Endometrial microvascular endothelial cells (primary cell): ENCODE measurements around the gene MAP4K3. TPM values are rescaled to one million over a fixed set of nuclear protein-coding genes. Genes with fewer than 3 reads are reported as not detected.

Experiments used
- in situ Hi-C: cut with HindIII; loops from 2 replicates; pipeline ENCODE4 v1.10.0; 2017; ENCODE audit warnings: low sequenced_read_pairs, low pct_unique_long_range_greater_than_20kb; ENCODE audit errors: inconsistent ontology term
- total RNA-seq: library from RNA; depleted of rRNA; stranded (reverse); fragments of >200 nt; gene quantifications from one replicate; pipeline ENCODE4 v1.2.3, GENCODE V29; 2015; ENCODE audit errors: inconsistent ontology term

MAP4K3 gene
- total RNA-seq, 1 donor from 2014 or later: 12.4 TPM

DNA sequence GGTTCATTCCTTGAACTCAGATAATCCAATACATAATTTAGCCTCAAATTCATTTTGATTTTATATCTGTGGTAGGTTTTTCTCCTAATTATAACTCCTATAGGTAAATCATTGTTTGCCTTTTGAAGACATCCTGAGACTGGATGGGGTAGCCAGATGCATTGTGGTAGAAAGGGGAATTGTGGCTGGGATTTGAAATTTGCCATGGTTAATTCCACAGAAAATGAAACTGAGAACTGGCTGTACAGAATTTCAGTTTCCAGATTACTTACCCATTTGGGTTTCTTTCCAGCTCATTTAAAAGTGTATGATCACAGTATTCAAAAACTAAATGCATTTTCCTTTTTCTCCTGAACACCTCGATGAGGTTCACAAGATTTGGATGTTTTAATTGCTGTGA lies 211.5 kb downstream of the MAP4K3 start:
- in situ Hi-C loops: no loop called here

DNA sequence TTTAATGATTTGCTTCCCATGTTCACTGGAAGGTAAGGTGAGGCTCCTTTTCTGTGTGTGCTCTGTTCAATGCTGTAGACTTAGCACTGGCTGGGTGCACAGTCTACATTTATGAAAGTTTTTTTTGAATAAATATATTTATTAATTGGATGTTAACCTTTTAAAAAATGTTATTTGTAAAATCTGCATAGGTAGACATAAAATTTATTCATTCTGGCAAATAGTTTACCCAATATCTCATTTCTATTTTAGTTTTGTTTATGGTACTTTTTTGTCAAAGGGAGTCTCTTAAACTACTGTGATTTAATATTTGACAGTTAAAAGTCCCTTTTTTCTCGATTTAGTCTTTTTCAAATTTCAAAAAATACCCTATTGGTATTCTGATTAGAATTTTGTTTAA lies 213.2 kb downstream of the MAP4K3 start:
- in situ Hi-C loops: loop anchor here (25.0 kb wide), 1 partner anchor 287 kb away; no protein-coding TSS in a partner anchor

DNA sequence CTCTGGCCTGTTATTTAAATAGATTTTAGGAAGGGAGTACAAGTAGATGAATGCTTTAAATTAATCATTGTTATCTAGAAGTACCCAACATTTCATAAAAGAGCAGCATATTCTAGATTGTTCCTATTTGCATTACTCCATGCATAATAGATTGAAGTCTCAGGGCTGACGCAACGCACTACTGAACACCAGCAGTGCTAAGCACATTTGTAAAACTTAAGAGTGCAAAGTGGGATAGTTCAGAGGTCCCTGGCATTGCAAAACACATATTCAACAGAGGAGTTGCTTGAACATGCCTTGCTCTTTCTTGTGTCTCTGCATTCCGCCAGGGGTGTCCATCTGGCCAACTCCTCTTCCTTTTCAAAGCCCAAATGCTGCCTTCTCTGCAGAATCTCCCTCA lies 215.6 kb downstream of the MAP4K3 start:
- in situ Hi-C loops: loop anchor here (25.0 kb wide), 1 partner anchor 284 kb away; no protein-coding TSS in a partner anchor

DNA sequence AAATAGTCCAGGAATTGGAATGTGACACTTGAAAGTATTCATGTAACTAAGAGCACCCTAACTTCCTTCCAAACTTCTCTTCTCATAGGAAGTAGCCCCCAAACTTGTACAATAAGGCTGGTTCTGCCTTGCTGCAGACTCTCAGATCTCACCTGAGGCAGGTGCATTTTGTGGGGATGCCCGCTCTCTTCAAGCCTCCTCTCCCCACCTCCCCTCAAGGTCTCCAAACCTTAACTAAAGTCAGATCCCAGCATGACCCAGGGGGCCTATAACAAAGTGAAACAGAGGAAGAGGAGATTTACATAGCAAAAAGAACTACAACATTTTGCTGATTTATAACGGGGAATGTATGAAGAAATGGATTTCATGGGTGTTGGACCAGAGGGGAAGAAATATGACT lies 216.9 kb downstream of the MAP4K3 start:
- in situ Hi-C loops: loop anchor here (25.0 kb wide), 1 partner anchor 283 kb away; no protein-coding TSS in a partner anchor

DNA sequence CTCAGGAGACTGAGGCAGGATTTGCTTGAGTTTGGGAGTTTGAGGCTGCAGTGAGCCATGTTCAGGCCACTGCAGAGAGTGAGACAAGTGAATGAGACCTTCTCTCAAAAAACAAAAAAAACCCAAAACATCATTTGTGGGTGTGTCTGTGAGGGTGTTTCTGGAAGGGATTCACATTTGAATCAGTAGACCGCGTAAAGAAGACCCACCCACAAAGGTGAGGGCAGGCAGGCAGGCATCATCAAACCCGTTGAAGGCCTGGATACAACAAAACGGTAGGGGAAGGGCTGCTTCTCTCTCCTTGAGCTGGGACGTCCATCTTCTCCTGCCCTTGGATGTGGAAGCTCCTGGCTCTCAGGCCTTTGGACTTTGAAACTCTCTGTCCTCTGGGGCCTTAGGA lies 218.7 kb downstream of the MAP4K3 start:
- in situ Hi-C loops: loop anchor here (10.0 to 25.0 kb wide), 2 partner anchors 154 to 281 kb away; no protein-coding TSS in a partner anchor

DNA sequence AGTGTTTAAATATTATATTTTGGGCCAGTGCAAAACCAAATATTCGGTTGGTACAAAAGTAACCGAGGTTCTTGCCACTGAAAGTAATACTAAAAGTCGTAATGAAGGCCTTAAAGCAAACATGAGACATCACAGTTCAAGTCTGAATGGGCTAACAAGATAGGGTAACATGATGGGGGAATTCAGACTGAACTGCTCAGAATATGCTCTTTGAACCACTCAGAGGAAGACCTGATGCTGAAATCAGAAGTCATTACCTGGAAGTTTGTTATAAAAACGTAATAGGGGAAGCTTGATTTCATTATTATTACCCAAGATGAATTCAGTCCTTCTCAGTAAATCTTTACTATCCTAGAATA lies 219.9 kb downstream of the MAP4K3 start:
- in situ Hi-C loops: loop anchor here (10.0 to 25.0 kb wide), 2 partner anchors 152 to 280 kb away; no protein-coding TSS in a partner anchor

DNA sequence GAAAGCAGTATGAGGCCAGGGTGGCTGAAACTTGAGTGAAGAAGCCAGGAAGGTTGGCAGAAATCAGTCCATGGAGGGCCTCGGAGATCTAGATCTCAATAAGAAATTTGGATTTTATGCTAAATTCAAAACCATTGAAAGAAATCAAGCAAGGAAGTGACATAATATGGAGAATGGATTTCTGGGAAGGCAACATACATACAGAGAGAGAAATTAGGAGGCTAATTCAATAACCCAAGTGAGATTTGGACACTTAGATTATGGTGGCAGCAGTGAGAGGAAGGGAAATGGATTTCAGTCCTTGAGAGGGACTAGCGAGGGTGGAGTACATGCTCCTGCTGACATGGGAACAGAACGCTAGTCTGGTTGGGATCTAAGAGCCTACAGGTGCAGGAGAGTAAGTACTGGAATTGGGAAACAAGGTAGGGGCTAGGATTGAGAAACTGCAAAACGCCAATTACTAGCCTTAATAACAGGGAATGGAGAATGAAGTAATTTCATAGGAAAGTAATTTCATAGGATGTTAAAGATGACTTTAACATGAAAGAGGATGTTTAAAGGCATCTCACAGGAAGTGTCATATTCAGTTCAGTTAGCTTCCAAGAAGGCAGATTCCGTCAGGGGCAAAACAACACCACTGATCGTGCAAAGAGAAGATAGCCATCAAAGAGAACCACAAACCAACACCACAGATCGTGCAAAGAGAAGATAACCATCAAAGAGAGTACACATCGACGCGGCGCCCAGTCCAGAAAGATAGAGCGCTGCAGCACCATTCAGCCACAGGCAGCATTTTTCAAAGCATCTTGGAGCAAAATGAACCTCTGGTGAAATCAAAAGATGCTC lies 220.5 kb downstream of the MAP4K3 start:
- in situ Hi-C loops: loop anchor here (10.0 to 25.0 kb wide), 2 partner anchors 152 to 279 kb away; no protein-coding TSS in a partner anchor

DNA sequence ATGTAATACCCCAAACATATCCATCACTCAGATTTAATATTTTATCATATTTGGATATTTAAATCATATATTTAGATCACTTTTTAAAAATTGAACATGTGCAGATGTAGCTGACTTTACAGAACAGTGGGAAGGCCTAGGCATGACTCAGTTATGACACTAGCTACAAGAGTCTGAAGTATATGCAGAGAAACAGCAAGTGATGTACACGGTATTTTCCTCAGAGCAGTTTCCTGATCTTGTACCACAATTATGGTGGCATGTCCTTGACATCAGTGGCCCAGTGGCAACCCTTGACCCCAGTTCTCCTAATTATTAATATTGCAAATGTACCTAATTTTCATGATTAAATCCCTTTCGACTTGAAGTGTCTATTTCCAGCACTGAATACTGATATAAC lies 221.5 kb downstream of the MAP4K3 start:
- in situ Hi-C loops: loop anchor here (10.0 to 25.0 kb wide), 2 partner anchors 151 to 278 kb away; no protein-coding TSS in a partner anchor

DNA sequence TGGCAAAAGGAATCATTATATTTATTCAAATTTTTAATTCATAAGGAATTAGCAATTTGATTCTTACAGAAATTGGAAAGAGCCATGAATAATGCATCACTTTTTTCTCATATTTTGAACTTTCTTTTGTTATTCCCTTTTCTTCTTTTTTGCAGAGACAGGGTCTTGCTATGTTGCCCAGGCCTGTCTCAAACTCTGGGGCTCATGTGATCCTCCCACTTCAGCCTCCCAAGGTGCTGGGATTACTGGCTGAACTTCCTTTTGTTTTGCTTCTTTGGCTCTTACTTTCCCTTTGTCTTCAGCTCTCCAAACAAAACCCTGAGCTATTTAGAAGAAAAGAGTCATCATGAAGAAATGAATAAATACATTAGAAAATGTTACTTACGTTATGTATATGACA lies 224.1 kb downstream of the MAP4K3 start:
- in situ Hi-C loops: loop anchor here (10.0 to 25.0 kb wide), 2 partner anchors 148 to 276 kb away; no protein-coding TSS in a partner anchor

DNA sequence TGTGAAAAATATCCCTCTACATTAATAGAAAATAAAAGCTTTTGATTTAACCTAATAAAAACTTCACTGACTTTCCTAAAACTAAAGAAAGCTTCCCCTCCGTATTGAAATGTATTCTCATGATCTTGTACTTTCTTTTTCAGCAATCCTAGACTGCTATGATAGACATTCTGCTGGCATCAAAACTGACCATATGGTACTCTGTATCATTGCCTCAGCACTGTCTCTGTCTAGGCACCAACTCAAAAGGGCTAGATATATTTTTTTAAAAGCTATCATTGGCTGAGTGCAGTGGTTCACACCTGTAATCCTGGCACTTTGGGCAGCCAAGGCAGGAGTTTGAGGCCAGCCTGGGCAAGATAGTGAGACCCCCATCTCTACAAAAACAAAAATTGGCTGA lies 226.2 kb downstream of the MAP4K3 start:
- in situ Hi-C loops: loop anchor here (10.0 to 25.0 kb wide), 2 partner anchors 146 to 274 kb away; no protein-coding TSS in a partner anchor

DNA sequence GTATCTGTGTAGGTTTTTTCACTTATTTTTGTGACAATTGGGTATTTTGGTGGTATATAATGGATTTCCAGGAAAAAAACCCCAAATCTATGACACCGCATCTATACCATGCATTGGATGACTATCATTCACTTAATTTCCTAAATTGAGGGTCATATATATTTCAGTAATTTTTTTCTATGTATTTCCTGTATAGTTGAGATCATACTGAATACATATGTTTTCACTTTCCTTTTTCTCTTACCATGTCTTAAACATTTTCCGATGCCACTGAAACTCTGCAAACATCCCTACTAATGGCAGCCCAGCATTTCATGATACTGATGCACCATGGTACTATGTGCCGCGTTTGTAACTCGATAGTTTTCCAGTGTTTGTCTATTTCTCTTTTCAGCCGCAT lies 233.7 kb downstream of the MAP4K3 start:
- in situ Hi-C loops: loop anchor here (25.0 kb wide), 1 partner anchor 266 kb away; no protein-coding TSS in a partner anchor

DNA sequence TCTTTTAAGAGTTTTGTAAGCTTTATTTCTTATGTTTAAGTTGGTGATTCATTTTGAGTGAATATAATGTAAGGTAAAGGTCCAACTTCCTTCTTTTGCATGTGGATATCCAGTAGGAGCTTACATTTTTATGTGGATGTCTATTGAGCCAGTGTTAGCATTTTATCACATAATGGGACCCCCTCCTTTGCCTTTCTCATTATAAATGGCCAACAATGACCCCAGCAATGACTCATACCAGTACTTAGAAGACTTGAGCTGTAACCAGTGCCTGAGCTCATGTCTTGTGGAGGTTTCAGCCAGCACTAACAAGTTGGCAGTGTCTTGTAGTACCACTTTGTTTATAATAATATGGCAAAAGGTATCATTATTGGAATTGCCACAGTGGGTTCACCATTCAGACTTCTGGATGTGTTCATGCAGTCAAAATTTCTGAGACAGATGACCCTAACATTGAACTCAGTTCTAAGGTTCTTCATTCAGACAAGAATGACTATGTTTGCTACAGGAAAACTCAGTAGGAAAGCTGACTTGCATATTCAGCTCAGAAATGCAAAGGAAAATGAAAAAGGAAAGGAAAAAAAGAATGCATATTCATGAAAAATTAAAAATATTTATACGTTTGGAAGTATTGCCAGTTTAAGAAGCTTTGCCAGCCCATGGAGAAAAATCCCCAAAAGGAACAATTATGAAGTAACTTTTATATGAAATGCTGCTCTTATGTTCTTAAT lies 234.3 kb downstream of the MAP4K3 start:
- in situ Hi-C loops: loop anchor here (25.0 kb wide), 1 partner anchor 266 kb away; no protein-coding TSS in a partner anchor

Other genes starting within 250 kb of the MAP4K3 start
- gene CDKL4, start 193.3 kb downstream of the MAP4K3 start, total RNA-seq: not detected
- gene TMEM178A, start 228.6 kb upstream of the MAP4K3 start, total RNA-seq: not detected